Placental epithelial cell (primary cell): Measurements from ENCODE around the gene CAPN7. TPM values are rescaled to one million over a fixed set of nuclear protein-coding genes. Genes with fewer than 3 reads are reported as not detected.

Experiments used
- total RNA-seq: library from RNA; depleted of rRNA; stranded (reverse); fragments of >200 nt; gene quantifications from 2 replicates; pipeline ENCODE4 v1.2.3, GENCODE V29; 2012

CAPN7 gene
- total RNA-seq, result 61.5 and 69.9 TPM in 2 replicates

DNA sequence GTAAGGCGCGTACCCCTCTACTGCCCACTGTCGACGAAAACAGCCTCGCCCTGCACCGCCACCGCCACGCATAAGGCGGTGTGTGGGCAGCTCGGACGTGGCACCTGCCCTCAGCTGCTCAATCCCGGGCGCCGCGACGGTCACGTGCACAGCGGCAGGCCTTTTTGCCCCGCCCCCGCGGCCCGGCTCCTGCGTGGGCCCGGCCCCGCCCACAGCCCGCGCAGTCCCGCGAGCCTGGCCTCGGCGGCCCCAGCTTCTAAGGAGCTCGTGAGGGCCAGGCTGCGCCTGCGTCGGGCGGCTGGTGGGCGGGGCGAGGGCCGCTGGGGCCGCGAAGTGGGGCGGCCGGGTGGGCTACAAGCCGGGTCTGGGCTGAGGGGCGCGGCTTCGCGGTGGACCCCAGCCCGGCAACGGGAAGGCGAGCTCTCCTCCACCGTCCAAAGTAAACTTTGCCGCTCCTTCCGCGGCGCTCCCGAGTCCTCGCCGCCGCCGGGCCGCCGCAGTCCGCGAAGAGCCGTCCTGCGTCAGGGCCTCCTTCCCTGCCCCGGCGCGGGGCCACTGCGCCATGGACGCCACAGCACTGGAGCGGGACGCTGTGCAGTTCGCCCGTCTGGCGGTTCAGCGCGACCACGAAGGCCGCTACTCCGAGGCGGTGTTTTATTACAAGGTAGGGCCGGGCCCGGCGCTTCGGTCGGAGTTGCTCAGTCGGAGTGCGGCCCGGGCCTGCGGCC lies at the start of gene CAPN7:
Gene CAPN7 (plus strand): TSS at position 313 of the 728 bp plus-strand sequence. CDS start 250 bp downstream, at position 563.

Other genes with a start within 250 kb of the CAPN7 start
- 9.4 and 20.7 TPM in 2 replicates for gene MRPS25, start 140.9 kb upstream of the CAPN7 start, total RNA-seq
- gene RBSN, start 107.1 kb upstream of the CAPN7 start, total RNA-seq, result 25.1 and 36.3 TPM in 2 replicates
- 14.0 and 21.2 TPM in 2 replicates for gene SH3BP5, start 126.3 kb downstream of the CAPN7 start, total RNA-seq
- 15.8 and 29.4 TPM in 2 replicates for gene METTL6, start 221.3 kb downstream of the CAPN7 start, total RNA-seq
- 12.2 and 21.1 TPM in 2 replicates for gene EAF1, start 221.4 kb downstream of the CAPN7 start, total RNA-seq